Jurkat, Clone E6-1 (cell line): Measurements from ENCODE around the gene NR5A1. TPM values are rescaled to one million over a fixed set of nuclear protein-coding genes. Genes with fewer than 3 reads are reported as not detected.
A peak's percentile ranks its signal among the peaks of the same experiment; 100 is the strongest.

Experiments
- DNase-seq: peaks from one replicate; pipeline ENCODE4 v3.0.0-alpha.2; 2011; ENCODE audit warnings: low read depth, low spot score
- H3K4me3 ChIP-seq: 2 replicates; pipeline ENCODE4 v1.5.1; 2011; ENCODE audit warnings: mild to moderate bottlenecking, low read length, control low read depth, moderate library complexity
- polyA plus RNA-seq: library from polyadenylated mRNA; unstranded; fragments of >200 nt; gene quantifications from one replicate; pipeline ENCODE4 v1.2.1, GENCODE V29; 2012; ENCODE audit warnings: missing spikeins; ENCODE audit not compliant: insufficient read length, insufficient read depth

The NR5A1 gene
- 1.2 TPM for polyA plus RNA-seq

GRCh38 chr9:124506931-124507879, at the start of gene NR5A1:
NR5A1 (minus strand) TSS chr9:124507399; CDS start chr9:124503395, 4,004 bp downstream.
- H3K4me3 ChIP-seq, result no peak within 1 kb of the TSS
- no peak for DNase-seq

DNA sequence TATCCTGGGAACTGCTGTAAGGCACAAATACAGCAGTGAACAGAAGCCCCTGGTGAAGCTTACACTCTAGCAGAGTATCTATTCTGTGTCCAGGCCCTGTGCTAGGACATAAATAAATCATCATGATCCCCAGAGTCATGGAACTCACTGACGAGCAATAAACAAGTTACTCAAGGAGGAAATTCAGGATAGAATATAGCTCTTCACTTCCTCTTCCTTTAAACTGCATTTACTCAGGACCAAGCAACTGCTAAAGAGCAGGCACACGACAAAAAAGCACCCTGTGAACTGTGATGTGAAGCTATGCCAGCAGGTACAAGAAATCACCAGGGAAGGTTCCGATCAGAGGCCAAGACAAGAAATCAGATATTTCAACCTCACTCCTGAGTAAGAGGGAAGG, 47.8 kb upstream of the NR5A1 start:
- no peak for DNase-seq
- no peak overlapping the region for H3K4me3 ChIP-seq

- H3K4me3 ChIP-seq, result no peak overlapping the region
- no peak for DNase-seq
Observed at GRCh38 chr9:124553738-124554137, 46.5 kb upstream of the NR5A1 start.

DNA sequence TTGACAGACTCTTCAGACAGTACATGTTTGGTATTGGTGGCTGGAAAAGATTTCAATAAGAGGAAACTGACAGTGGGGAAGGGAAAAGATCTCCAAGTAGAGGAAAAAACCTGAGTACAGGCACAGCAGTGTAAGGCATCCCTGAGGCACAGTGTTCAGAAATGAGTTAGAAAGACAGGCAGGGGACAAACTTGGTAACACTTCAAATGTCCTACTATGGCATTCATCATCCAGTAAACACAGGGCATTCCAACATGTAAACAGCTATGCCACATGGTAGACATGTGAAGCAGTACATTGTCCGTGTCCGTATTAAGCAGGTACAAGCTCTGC, 45.0 kb upstream of the NR5A1 start:
- DNase-seq, result no peak
- H3K4me3 ChIP-seq, result no peak overlapping the region

DNA sequence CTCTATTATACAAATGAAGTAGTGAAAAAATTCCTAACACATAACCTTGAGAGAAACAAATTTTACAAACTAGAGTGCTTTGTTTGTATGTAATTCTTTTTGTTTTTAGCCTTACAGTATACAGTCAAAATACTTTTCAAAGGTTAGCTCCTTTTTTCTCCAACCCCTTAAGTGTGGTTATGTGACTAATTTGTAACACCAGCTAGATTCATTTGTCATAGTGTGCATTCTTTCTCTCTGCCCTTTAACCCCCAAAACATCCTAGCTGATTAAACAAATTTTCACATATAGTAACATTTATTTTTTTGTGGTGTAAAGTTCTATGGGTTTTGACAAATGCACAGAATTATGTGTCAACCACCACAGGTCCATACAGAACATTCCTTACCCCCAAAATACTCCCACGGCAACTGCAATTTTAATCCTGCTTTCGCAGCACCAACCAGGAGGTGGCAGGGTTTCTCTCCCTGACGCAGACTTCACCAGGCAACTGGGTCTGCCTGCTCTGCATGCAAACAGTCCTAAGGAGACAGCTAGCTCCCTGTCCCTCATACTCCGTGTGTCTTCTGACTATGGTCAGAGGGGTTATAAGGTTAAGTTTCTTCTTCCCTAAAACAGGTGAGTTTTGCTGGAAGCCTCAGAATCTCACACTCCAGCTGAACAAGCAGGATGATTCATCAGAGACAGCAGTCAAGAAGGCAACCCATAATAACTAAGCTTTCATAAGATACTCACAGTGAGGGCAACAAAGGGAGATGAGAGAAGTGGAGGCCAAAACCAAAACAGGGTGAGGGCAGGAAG, 44.5 kb upstream of the NR5A1 start:
- H3K4me3 ChIP-seq, result no peak overlapping the region
- DNase-seq, result peak; percentile 16

- no peak overlapping the region for H3K4me3 ChIP-seq
- no peak for DNase-seq
Observed at GRCh38 chr9:124550072-124550471, 42.9 kb upstream of the NR5A1 start.

- peak; percentile 12 for DNase-seq
- H3K4me3 ChIP-seq, result no peak overlapping the region
Observed at GRCh38 chr9:124549016-124549415, 41.8 kb upstream of the NR5A1 start.

GRCh38 chr9:124544535-124544934, 37.3 kb upstream of the NR5A1 start:
- no peak overlapping the region for H3K4me3 ChIP-seq
- no peak for DNase-seq

GRCh38 chr9:124541824-124542223, 34.6 kb upstream of the NR5A1 start:
- H3K4me3 ChIP-seq, result no peak overlapping the region
- no peak for DNase-seq

DNA sequence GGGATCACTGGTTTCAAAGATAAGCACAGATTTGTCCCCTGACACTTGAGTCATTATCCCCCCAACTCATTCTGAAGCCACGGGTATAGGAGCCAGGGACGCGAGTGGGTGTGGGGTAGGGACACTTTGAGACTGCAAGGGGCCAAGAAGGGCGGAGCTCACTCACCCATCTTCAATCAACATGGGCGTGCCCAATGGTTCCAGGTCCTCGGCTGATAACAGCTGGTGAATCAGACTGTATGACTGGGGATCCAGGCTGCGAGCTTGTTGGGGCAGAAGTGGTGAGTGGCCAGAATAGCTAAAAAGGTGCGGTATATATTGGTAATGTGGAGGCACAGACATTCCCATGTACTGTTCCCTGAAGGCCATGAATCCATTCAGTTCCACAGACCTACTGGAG, 30.7 kb upstream of the NR5A1 start:
- DNase-seq, result no peak
- H3K4me3 ChIP-seq, result no peak overlapping the region

- DNase-seq, result no peak
Observed at GRCh38 chr9:124535846-124536245, 28.6 kb upstream of the NR5A1 start.

GRCh38 chr9:124532897-124533296, 25.7 kb upstream of the NR5A1 start:
- no peak overlapping the region for H3K4me3 ChIP-seq
- DNase-seq, result no peak

More at GRCh38 chr9:124535846-124536245, 28.6 kb upstream of the NR5A1 start:
- no peak overlapping the region for H3K4me3 ChIP-seq

DNA sequence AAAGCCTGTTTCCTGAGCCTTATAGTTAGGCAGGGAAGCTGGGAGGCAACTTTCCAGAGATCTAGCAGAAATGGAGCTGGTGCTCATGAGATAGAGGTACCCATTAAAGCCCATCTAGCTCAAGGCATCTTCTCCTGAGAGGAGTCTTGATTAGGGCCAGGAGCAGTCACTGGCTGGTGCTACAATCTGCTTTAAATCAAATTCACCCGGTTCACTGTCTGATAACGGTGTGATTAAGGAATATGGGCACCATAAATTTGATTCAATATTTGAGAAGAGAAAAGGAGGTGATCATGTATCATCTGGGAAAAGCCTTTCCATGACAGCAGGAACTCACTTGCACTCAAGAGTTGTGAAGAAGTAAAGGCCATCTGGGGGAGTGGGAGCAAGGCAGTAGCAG, 23.9 kb upstream of the NR5A1 start:
- no peak for DNase-seq
- H3K4me3 ChIP-seq, result no peak overlapping the region

GRCh38 chr9:124530246-124530645, 23.0 kb upstream of the NR5A1 start:
- no peak overlapping the region for H3K4me3 ChIP-seq

DNA sequence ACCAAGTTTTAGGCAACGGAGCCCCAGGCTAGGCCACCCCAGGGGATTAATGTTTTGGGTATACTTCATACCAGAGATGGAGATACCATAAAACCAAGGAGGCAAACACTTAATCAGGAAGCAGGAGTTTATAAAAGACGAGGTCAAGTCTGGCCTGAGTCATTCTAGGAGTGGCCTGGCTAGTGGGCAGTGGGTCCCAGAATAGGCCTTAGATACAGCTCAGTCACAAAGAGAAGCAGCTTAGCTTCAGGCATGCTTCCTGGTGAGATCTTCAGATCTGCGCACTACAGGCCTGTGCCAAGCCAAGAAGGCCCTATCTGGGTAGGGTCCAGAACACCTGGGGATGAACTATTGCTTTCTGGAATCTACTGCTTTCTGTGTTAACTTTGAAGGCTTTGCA, 20.6 kb upstream of the NR5A1 start:
- no peak for DNase-seq

More at GRCh38 chr9:124530246-124530645, 23.0 kb upstream of the NR5A1 start:
- no peak for DNase-seq

GRCh38 chr9:124526174-124526573, 19.0 kb upstream of the NR5A1 start:
- DNase-seq, result no peak
- H3K4me3 ChIP-seq, result no peak overlapping the region

More for the DNA sequence above, 20.6 kb upstream of the NR5A1 start:
- H3K4me3 ChIP-seq, result no peak overlapping the region

GRCh38 chr9:124522121-124523098, 15.2 kb upstream of the NR5A1 start:
- no peak for DNase-seq

DNA sequence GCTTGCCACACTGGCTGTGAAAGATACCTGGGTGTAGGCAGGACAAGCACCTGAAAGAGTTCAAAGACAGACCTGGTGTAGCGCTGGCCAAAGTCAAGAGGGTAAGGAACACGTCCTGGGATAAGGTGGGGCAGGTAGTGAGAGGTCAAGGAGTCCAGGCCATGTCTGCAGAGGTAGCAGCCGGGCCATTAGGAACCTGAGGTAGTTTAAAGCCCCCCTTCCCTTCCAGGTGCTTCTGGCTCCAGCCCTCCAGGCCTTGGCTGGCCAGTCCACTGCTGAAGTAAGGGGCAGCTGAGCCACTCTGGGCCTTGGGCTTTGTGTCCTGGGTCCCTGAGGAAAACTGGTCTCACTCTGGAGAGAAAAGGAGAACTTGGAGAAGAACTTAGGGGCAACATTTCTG, 13.9 kb upstream of the NR5A1 start:
- no peak overlapping the region for H3K4me3 ChIP-seq
- no peak for DNase-seq

More at GRCh38 chr9:124522121-124523098, 15.2 kb upstream of the NR5A1 start:
- no peak overlapping the region for H3K4me3 ChIP-seq

DNA sequence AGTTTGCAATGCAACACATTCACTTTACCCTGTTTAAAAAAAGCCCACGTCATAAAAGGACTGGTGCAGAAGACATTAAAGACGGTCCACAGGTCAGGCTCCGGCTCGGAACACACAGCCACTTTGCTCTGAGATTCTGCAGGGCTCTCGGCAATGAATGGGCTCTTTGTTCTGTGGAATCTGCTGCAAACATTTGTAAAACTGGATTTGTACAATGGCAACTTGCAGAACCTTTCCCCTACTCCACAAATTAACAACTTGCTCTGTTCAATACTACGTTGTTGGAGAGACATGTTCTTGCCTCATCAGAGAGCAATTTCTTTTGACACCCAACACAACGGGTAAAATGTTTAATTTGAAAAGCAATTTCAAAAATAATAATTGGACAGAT, 13.0 kb upstream of the NR5A1 start:
- DNase-seq, result no peak
- H3K4me3 ChIP-seq, result no peak overlapping the region
